Mesenchymal stem cell (in vitro differentiated cells and primary cell): ENCODE results near the gene KLHL6.

Experiments
- DNase-seq: peaks from one replicate; pipeline ENCODE4 v3.0.0-alpha.2; 2013
- H2AFZ ChIP-seq: one replicate; pipeline ENCODE4 v1.6.1; 2013; ENCODE audit warnings: low read depth, mild to moderate bottlenecking, control low read depth, inconsistent platforms, low read length, moderate library complexity
- H2AK5ac ChIP-seq: 2 replicates; pipeline ENCODE4 v1.6.1; 2013; ENCODE audit warnings: low read length, moderate library complexity, mild to moderate bottlenecking, inconsistent platforms; ENCODE audit not compliant: severe bottlenecking
- H2BK120ac ChIP-seq: one replicate; pipeline ENCODE4 v1.6.1; 2013; ENCODE audit warnings: low read depth, mild to moderate bottlenecking, inconsistent platforms, low read length, moderate library complexity
- H2BK12ac ChIP-seq, 2 experiments: one replicate each; pipeline ENCODE4 v1.6.1; 2013; ENCODE audit warnings: inconsistent platforms in 2 of 2, low read length in 2 of 2, mild to moderate bottlenecking in 2 of 2, moderate library complexity in 2 of 2, control low read depth in 1 of 2
- H2BK15ac ChIP-seq: one replicate; pipeline ENCODE4 v1.6.1; 2013; ENCODE audit warnings: mild to moderate bottlenecking, low read depth, inconsistent platforms; ENCODE audit not compliant: poor library complexity, severe bottlenecking
- H2BK5ac ChIP-seq: 2 replicates; pipeline ENCODE4 v1.6.1; 2013; ENCODE audit warnings: low read depth, mild to moderate bottlenecking, low read length, control low read depth, inconsistent platforms; ENCODE audit not compliant: poor library complexity, severe bottlenecking
- H3K14ac ChIP-seq, 2 experiments: one replicate each; pipeline ENCODE4 v1.6.1; 2013; ENCODE audit warnings: inconsistent platforms in 2 of 2, low read length in 2 of 2, control low read depth in 1 of 2, mild to moderate bottlenecking in 1 of 2, moderate library complexity in 1 of 2
- H3K18ac ChIP-seq, 2 experiments: one replicate each; pipeline ENCODE4 v1.6.1; 2013; ENCODE audit warnings: inconsistent platforms in 2 of 2, low read length in 2 of 2, control low read depth in 1 of 2, low read depth in 1 of 2, mild to moderate bottlenecking in 1 of 2
- H3K23ac ChIP-seq, 2 experiments: one replicate each; pipeline ENCODE4 v1.6.1; 2013; ENCODE audit warnings: inconsistent platforms in 2 of 2, low read length in 2 of 2, mild to moderate bottlenecking in 2 of 2, moderate library complexity in 2 of 2, control low read depth in 1 of 2
- H3K27ac ChIP-seq: 2 replicates; pipeline ENCODE4 v1.5.1; 2013; ENCODE audit warnings: mild to moderate bottlenecking, moderate library complexity, low read length, control low read depth, inconsistent platforms; ENCODE audit not compliant: poor library complexity, severe bottlenecking
- H3K27me3 ChIP-seq, 2 experiments: 2 replicates each; pipeline versions ENCODE4 v1.6.1 to v1.7.0; 2013; ENCODE audit warnings: low read length in 2 of 2, mild to moderate bottlenecking in 2 of 2, moderate library complexity in 2 of 2, control low read depth in 1 of 2, inconsistent platforms in 1 of 2; ENCODE audit not compliant: control insufficient read depth in 1 of 2, insufficient read depth in 1 of 2
- H3K36me3 ChIP-seq, 2 experiments: 2 replicates each; pipeline versions ENCODE4 v1.6.1 to v1.7.0; 2013; ENCODE audit warnings: low read length in 2 of 2, control low read depth in 1 of 2, inconsistent platforms in 1 of 2, low read depth in 1 of 2, mild to moderate bottlenecking in 1 of 2; ENCODE audit not compliant: insufficient read depth in 2 of 2, control insufficient read depth in 1 of 2
- H3K4ac ChIP-seq, 2 experiments: one replicate each; pipeline ENCODE4 v1.6.1; 2013; ENCODE audit warnings: inconsistent platforms in 2 of 2, low read length in 2 of 2, mild to moderate bottlenecking in 2 of 2, moderate library complexity in 2 of 2, control low read depth in 1 of 2, low read depth in 1 of 2
- H3K4me1 ChIP-seq: 2 replicates; pipeline ENCODE4 v1.6.1; 2013; ENCODE audit warnings: low read depth, low read length, control low read depth; ENCODE audit not compliant: control insufficient read depth, insufficient read depth
- H3K4me2 ChIP-seq: 2 replicates; pipeline ENCODE4 v1.6.1; 2013; ENCODE audit warnings: low read length, mild to moderate bottlenecking, inconsistent platforms; ENCODE audit not compliant: poor library complexity, severe bottlenecking
- H3K4me3 ChIP-seq, 2 experiments: 2 replicates each; pipeline versions ENCODE4 v1.5.1 to v1.7.0; 2013; ENCODE audit warnings: low read length in 2 of 2, mild to moderate bottlenecking in 2 of 2, control low read depth in 1 of 2, low read depth in 1 of 2; ENCODE audit not compliant: insufficient read depth in 1 of 2
- H3K79me1 ChIP-seq: replicated peaks from 2 replicates; pipeline ENCODE4 v1.6.1; 2013; ENCODE audit warnings: mild to moderate bottlenecking, control low read depth, low read length, inconsistent platforms; ENCODE audit not compliant: poor library complexity, severe bottlenecking
- H3K9ac ChIP-seq: 2 replicates; pipeline ENCODE4 v1.7.0; 2013; ENCODE audit warnings: mild to moderate bottlenecking, low read length, moderate library complexity
- H3K9me3 ChIP-seq: 2 replicates; pipeline ENCODE4 v1.7.0; 2013; ENCODE audit warnings: mild to moderate bottlenecking, low read length; ENCODE audit not compliant: control insufficient read depth
- H4K8ac ChIP-seq: one replicate; pipeline ENCODE4 v1.6.1; 2013; ENCODE audit warnings: inconsistent platforms, mild to moderate bottlenecking, low read length, moderate library complexity
- H4K91ac ChIP-seq: one replicate; pipeline ENCODE4 v1.6.1; 2013; ENCODE audit warnings: mild to moderate bottlenecking, low read length, inconsistent platforms
- WGBS: methylation state at CpG from one replicate; pipeline ENCODE4 v1.1.7; 2013; ENCODE audit warnings: mixed read lengths; 5-methylcytosine and 5-hydroxymethylcytosine counted together

KLHL6 gene

GRCh38 chr3:183494341-183494740 is 61.2 kb downstream of the KLHL6 start:
- Histone ChIP-seq H4K91ac (no peak overlapping the region), H3K27ac (no peak overlapping the region), H3K18ac (no peak overlapping the region), H3K4ac (no peak overlapping the region), H3K23ac (no peak overlapping the region), H2BK15ac (no peak overlapping the region), H3K9me3 (no peaks in the 10 kb centered on the region), H3K36me3 (no peaks in the 10 kb centered on the region), H2BK12ac (no peak overlapping the region), H2AK5ac (no peak overlapping the region), H4K8ac (no peak overlapping the region), H3K4me1 (peaks cover 2% of the 10 kb centered on the region), H3K4me3 (no peak overlapping the region), H3K79me1 (no peaks in the 10 kb centered on the region), H3K9ac (no peak overlapping the region), H3K27me3 (peaks cover under 1 to 4% of the 10 kb centered on the region in 2 experiments), H2AFZ (no peak overlapping the region), H2BK5ac (no peak overlapping the region), H3K4me2 (no peak overlapping the region), H3K14ac (peak overlapping the region in 1 of 2 experiments; percentile 55), H2BK120ac (no peak overlapping the region)
- WGBS = 100% methylated on average over 1 of the region's 2 CpGs
- no peak for DNase-seq

DNA sequence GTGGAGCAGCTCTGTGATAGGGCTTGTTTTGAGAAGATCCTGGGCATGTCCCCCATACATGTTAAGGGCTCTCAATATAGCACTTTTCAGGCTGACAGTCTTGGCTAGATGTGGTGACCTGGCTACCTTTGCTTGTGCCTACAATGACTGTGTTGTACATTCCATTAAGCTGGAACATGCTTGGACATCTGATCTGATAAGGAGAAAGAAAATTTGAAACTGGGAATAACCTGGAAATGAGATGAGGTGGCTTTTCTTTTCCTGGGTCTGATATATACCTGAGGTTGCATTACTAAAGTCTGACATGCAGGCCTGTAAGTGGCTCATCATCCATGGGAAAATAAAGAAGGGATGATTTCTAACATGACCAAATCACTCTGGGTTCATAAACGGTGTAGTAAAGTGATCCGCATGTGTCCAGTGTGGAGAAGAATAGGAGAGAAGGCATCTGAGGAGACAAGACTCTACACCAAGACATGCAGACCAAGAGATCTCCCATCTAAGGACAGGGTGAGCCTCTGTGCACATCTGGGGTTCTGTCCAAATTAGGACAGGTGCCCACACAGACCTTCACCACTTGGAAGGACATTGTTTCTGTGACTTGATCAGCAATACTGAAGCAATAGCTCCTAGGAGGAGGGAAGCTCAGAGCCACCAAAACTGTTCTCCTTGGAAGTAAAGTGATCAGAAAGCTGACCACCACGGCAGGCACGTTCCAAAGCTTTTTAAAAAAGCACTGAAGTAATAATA is 62.0 kb downstream of the KLHL6 start:
- no peak overlapping the region for H2BK120ac ChIP-seq
- no peak overlapping the region for H4K8ac ChIP-seq
- H3K23ac ChIP-seq = no peak overlapping the region
- WGBS = 83% methylated on average over 4 of the region's 4 CpGs
- H2BK15ac ChIP-seq = no peak overlapping the region
- H4K91ac ChIP-seq = no peak overlapping the region
- H2AFZ ChIP-seq = no peak overlapping the region
- H3K4me2 ChIP-seq = no peak overlapping the region
- H3K4me1 ChIP-seq = peaks cover 2% of the 10 kb centered on the region
- no peaks in the 10 kb centered on the region for H3K9me3 ChIP-seq
- H3K79me1 ChIP-seq = no peaks in the 10 kb centered on the region
- H3K4ac ChIP-seq = no peak overlapping the region
- no peak overlapping the region for H2AK5ac ChIP-seq
- no peak overlapping the region for H2BK12ac ChIP-seq
- H3K9ac ChIP-seq = no peak overlapping the region
- H3K36me3 ChIP-seq = no peaks in the 10 kb centered on the region
- peaks cover 0 to 4% of the 10 kb centered on the region in 2 experiments for H3K27me3 ChIP-seq
- no peak for DNase-seq
- no peak overlapping the region for H3K18ac ChIP-seq
- no peak overlapping the region for H3K14ac ChIP-seq
- H3K4me3 ChIP-seq = no peak overlapping the region
- H3K27ac ChIP-seq = no peak overlapping the region
- H2BK5ac ChIP-seq = no peak overlapping the region

- Histone ChIP-seq H2AK5ac (no peak overlapping the region), H2BK5ac (no peak overlapping the region), H3K4me1 (peaks cover 2% of the 10 kb centered on the region), H3K18ac (no peak overlapping the region), H3K4me3 (no peak overlapping the region), H3K79me1 (no peaks in the 10 kb centered on the region), H2BK15ac (no peak overlapping the region), H3K9ac (no peak overlapping the region), H3K4ac (no peak overlapping the region), H3K23ac (no peak overlapping the region), H2AFZ (no peak overlapping the region), H3K27me3 (peaks cover 0 to 4% of the 10 kb centered on the region in 2 experiments), H3K4me2 (no peak overlapping the region), H4K8ac (no peak overlapping the region), H3K9me3 (no peaks in the 10 kb centered on the region), H2BK120ac (no peak overlapping the region), H3K36me3 (no peaks in the 10 kb centered on the region), H3K14ac (no peak overlapping the region), H2BK12ac (no peak overlapping the region), H3K27ac (no peak overlapping the region), H4K91ac (no peak overlapping the region)
- WGBS = 60% methylated on average over 1 of the region's 4 CpGs
- no peak for DNase-seq
Measured at GRCh38 chr3:183492849-183493179, 62.7 kb downstream of the KLHL6 start.

DNA sequence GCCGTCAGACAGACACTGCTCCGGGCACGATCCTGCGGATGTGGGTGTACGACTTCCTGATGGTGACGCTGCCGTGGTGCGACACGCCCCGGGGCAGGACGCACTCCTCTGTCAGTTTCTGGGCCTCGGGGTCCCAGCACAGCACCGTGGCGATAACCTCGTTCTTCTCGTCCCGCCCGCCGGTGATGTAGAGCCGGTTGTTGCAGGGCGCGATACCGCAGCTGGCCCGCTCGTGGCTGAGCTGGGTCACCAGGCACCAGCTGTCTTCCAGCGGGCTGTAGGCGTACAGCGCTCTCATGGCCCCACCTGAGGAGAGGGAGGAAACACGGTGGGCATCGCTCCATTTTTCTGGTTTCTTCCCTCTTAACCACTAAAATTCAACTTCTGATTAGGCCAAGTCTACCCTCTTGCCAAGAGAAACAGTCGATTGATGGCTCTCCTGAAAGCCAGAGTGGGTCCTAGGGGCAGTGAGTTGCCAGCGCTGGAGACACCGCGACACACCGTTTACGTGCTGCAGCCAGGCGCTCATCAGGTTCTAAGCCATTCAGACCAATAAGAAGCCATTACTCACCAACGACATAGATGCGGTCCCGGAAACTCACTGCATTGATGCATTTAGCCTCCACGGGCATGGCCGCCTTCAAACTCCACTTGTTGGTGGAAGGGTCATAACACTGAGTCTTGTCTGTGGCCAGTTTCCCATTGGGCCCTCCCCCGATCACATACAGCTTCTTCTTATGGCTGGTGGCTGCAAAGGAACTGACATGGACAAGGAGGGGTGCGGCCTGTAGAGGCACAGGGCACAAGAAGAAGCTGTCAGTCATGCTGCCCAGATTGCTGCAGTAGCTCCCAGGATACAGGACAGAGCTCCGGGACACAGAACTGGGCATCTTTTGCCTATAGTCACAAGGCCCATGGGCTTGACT is 63.3 kb downstream of the KLHL6 start:
- DNase-seq = no peak
- Histone ChIP-seq H2BK15ac (no peak overlapping the region), H3K4me1 (peaks cover 2% of the 10 kb centered on the region), H3K9ac (no peak overlapping the region), H2AFZ (no peak overlapping the region), H3K9me3 (no peaks in the 10 kb centered on the region), H3K36me3 (no peaks in the 10 kb centered on the region), H3K14ac (peak overlapping the region in 1 of 2 experiments; percentile 64), H4K8ac (no peak overlapping the region), H3K4me3 (no peak overlapping the region), H3K27me3 (peaks cover 0 to 4% of the 10 kb centered on the region in 2 experiments), H2AK5ac (no peak overlapping the region), H4K91ac (no peak overlapping the region), H3K4ac (no peak overlapping the region), H2BK12ac (no peak overlapping the region), H3K18ac (no peak overlapping the region), H2BK120ac (no peak overlapping the region), H3K27ac (no peak overlapping the region), H3K23ac (no peak overlapping the region), H3K79me1 (no peaks in the 10 kb centered on the region), H2BK5ac (no peak overlapping the region), H3K4me2 (no peak overlapping the region)
- 95% methylated on average over 45 of the region's 45 CpGs for WGBS
